ENCODE measurements around the gene ABT1. TPM values are rescaled to one million over a fixed set of nuclear protein-coding genes. Genes with fewer than 3 reads are reported as not detected.

The ABT1 gene
- polyA plus RNA-seq, 1 donor from 2014 or later = 16.0 TPM

Other genes starting within 250 kb of the ABT1 start
- 4.1 TPM for gene BTN3A2, start 231.8 kb upstream of the ABT1 start, polyA plus RNA-seq (ENCODE audit: insufficient read depth, low read depth, low replicate concordance)
- gene BTN2A2, start 213.8 kb upstream of the ABT1 start, polyA plus RNA-seq (ENCODE audit: insufficient read depth, low read depth, low replicate concordance) = 6.6 TPM
- 7.7 TPM for gene BTN3A1, start 194.7 kb upstream of the ABT1 start, polyA plus RNA-seq (ENCODE audit: insufficient read depth, low read depth, low replicate concordance)
- gene BTN3A3, start 156.4 kb upstream of the ABT1 start, polyA plus RNA-seq (ENCODE audit: insufficient read depth, low read depth, low replicate concordance) = 4.3 TPM
- gene BTN2A1, start 139.0 kb upstream of the ABT1 start, polyA plus RNA-seq (ENCODE audit: insufficient read depth, low read depth, low replicate concordance) = 15.6 TPM
- gene BTN1A1, start 96.7 kb upstream of the ABT1 start, polyA plus RNA-seq (ENCODE audit: insufficient read depth, low read depth, low replicate concordance) = 0.36 TPM
- gene HMGN4, start 58.6 kb upstream of the ABT1 start, polyA plus RNA-seq (ENCODE audit: insufficient read depth, low read depth, low replicate concordance) = 70.0 TPM
- gene ZNF322, start 62.8 kb downstream of the ABT1 start, polyA plus RNA-seq (ENCODE audit: insufficient read depth, low read depth, low replicate concordance) = 8.6 TPM